GM12872 (cell line): Measurements from ENCODE around the gene WT1.

Experiments used
- CTCF ChIP-seq: IDR thresholded peaks from 3 replicates; pipeline ENCODE4 v1.5.1; 2011; ENCODE audit warnings: low read depth, mild to moderate bottlenecking, low read length, moderate library complexity; ENCODE audit not compliant: insufficient read depth

Gene WT1

GRCh38 chr11:32374261-32374711 is 61.1 kb downstream of the WT1 start:
- TF ChIP-seq CTCF, result peak; percentile 79

GRCh38 chr11:32366666-32367065 is 68.7 kb downstream of the WT1 start:
- no peak for TF ChIP-seq CTCF

GRCh38 chr11:32365192-32365591 is 70.1 kb downstream of the WT1 start:
- no peak for TF ChIP-seq CTCF

- no peak for TF ChIP-seq CTCF
Observed at GRCh38 chr11:32358729-32359128, 76.6 kb downstream of the WT1 start.

- no peak for TF ChIP-seq CTCF
Observed at GRCh38 chr11:32353884-32354283, 81.5 kb downstream of the WT1 start.

- no peak for TF ChIP-seq CTCF
Observed at GRCh38 chr11:32348502-32348901, 86.8 kb downstream of the WT1 start.

GRCh38 chr11:32344946-32345345 is 90.4 kb downstream of the WT1 start:
- TF ChIP-seq CTCF, result no peak
